ENCODE data around the gene RIOK1.

RIOK1 gene

DNA sequence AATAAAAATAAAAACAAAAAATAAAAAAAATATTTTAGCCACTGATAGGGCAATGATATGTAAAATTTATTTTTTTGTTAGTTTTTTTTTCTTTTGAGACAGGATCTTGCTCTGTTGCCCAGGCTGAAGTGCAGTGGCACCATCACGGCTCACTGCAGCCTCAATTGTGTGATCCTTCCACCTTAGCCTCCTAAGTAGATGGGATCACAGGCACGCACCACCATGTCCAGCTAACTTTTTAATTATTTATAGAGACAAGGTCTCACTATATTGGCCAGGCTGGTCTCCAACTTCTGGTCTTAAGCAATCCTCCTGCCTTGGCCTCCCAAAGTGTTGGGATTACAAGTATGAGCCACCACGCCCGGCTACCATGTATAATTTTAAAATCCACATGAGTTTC is 59.4 kb downstream of the RIOK1 start (continued):
- TF ChIP-seq TSHZ2 (CRISPR knock-in tag; IDR thresholded peaks at IDR 0.05) (no peak), ZNF8 (CRISPR knock-in tag; IDR thresholded peaks at IDR 0.05) (no peak), ZNF565 (CRISPR knock-in tag; conservative IDR thresholded peaks at IDR 0.05; ENCODE audit: low read depth) (no peak)

DNA sequence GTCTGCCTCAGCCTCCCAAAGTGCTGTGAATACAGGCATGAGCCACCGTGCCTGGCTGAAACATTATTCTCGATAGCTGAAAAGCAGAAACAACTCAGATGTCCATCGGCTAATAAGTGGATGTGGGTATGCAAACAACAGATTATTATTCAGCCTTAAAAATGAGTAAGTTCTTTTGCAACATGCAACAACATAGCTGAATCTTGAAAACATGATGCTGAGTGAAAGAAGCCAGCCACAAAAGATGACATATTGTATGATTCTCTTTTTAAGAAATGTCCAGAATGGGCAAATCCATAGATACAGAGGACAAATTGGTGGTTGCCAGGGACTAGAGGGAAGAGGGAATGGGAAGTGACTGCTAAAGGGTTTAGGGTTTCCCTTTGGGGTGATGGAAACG is 61.7 kb downstream of the RIOK1 start:
- no peak for TF ChIP-seq CSDC2 (CRISPR knock-in tag; IDR thresholded peaks at IDR 0.05)
- no peak for TF ChIP-seq TOX (CRISPR knock-in tag; IDR thresholded peaks at IDR 0.05; ENCODE audit: borderline replicate concordance)
- no peak for TF ChIP-seq PPARA (CRISPR knock-in tag; IDR thresholded peaks at IDR 0.05; ENCODE audit: borderline replicate concordance)
- TF ChIP-seq GLIS3 (CRISPR knock-in tag; IDR thresholded peaks at IDR 0.05): no peak
- TF ChIP-seq ZFP30 (CRISPR knock-in tag; IDR thresholded peaks at IDR 0.05): no peak
- no peak for TF ChIP-seq ISL1 (CRISPR knock-in tag; IDR thresholded peaks at IDR 0.05)
- TF ChIP-seq ZNF565 (CRISPR knock-in tag; conservative IDR thresholded peaks at IDR 0.05; ENCODE audit: low read depth): no peak
- TF ChIP-seq TCF4 (CRISPR knock-in tag; IDR thresholded peaks at IDR 0.05; ENCODE audit: borderline replicate concordance): no peak

DNA sequence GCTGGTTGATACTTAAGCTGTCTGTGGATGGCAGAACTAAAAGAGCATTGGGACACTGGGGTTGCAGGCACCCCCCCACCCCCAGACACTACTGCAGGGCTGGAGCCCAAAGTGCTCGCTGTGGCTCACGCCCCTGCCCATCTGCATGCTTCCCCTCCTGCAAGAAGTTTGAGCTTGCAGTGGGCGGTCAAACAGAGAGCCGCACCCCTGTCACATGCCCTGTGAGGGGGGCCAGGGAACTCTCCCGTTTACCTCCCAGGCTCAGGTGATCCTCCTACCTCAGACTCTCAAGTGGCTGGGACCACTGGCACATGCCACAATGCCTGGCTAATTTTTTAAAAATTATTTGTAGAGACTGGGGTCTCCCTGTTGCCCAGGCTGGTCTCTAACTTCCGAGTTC is 63.3 kb downstream of the RIOK1 start:
- ATAC-seq: no peak

More for the DNA sequence above, 61.7 kb downstream of the RIOK1 start:
- no peak for ATAC-seq

GRCh38 chr6:7454696-7455358 is 65.2 kb downstream of the RIOK1 start:
- ATAC-seq: no peak
- TF ChIP-seq TSHZ2 (CRISPR knock-in tag; IDR thresholded peaks at IDR 0.05) (no peak), POU6F1 (CRISPR knock-in tag; IDR thresholded peaks at IDR 0.05; ENCODE audit: borderline replicate concordance, low read depth) (no peak), ZFP3 (CRISPR knock-in tag; IDR thresholded peaks at IDR 0.05) (no peak), RARB (CRISPR knock-in tag; IDR thresholded peaks at IDR 0.05) (no peak), ESRRG (CRISPR knock-in tag; IDR thresholded peaks at IDR 0.05) (no peak), ZNF8 (CRISPR knock-in tag; IDR thresholded peaks at IDR 0.05) (no peak), CSDC2 (CRISPR knock-in tag; IDR thresholded peaks at IDR 0.05) (no peak), ZC3H10 (CRISPR knock-in tag; IDR thresholded peaks at IDR 0.05) (no peak), ARNTL (CRISPR knock-in tag; IDR thresholded peaks at IDR 0.05; ENCODE audit: borderline replicate concordance, low read depth) (no peak)
- TF ChIP-seq, protein P1, sequence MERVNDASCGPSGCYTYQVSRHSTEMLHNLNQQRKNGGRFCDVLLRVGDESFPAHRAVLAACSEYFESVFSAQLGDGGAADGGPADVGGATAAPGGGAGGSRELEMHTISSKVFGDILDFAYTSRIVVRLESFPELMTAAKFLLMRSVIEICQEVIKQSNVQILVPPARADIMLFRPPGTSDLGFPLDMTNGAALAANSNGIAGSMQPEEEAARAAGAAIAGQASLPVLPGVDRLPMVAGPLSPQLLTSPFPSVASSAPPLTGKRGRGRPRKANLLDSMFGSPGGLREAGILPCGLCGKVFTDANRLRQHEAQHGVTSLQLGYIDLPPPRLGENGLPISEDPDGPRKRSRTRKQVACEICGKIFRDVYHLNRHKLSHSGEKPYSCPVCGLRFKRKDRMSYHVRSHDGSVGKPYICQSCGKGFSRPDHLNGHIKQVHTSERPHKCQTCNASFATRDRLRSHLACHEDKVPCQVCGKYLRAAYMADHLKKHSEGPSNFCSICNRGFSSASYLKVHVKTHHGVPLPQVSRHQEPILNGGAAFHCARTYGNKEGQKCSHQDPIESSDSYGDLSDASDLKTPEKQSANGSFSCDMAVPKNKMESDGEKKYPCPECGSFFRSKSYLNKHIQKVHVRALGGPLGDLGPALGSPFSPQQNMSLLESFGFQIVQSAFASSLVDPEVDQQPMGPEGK (CRISPR knock-in tag; IDR thresholded peaks at IDR 0.05; ENCODE audit: borderline replicate concordance): no peak

More for the DNA sequence above, 63.3 kb downstream of the RIOK1 start:
- TF ChIP-seq, protein P1 (CRISPR knock-in tag; IDR thresholded peaks at IDR 0.05; ENCODE audit: borderline replicate concordance): no peak
- TF ChIP-seq ZNF8 (CRISPR knock-in tag; IDR thresholded peaks at IDR 0.05) (no peak), CSDC2 (CRISPR knock-in tag; IDR thresholded peaks at IDR 0.05) (no peak), ZFP3 (CRISPR knock-in tag; IDR thresholded peaks at IDR 0.05) (no peak), ZNF565 (CRISPR knock-in tag; conservative IDR thresholded peaks at IDR 0.05; ENCODE audit: low read depth) (no peak), ISL1 (CRISPR knock-in tag; IDR thresholded peaks at IDR 0.05) (no peak), ZNF70 (CRISPR knock-in tag; IDR thresholded peaks at IDR 0.05) (no peak), TOX (CRISPR knock-in tag; IDR thresholded peaks at IDR 0.05; ENCODE audit: borderline replicate concordance) (no peak), ZC3H10 (CRISPR knock-in tag; IDR thresholded peaks at IDR 0.05) (no peak), GLIS3 (CRISPR knock-in tag; IDR thresholded peaks at IDR 0.05) (no peak), ARNTL (CRISPR knock-in tag; IDR thresholded peaks at IDR 0.05; ENCODE audit: borderline replicate concordance, low read depth) (no peak), ESRRG (CRISPR knock-in tag; IDR thresholded peaks at IDR 0.05) (no peak), TCF4 (CRISPR knock-in tag; IDR thresholded peaks at IDR 0.05; ENCODE audit: borderline replicate concordance) (no peak), RARB (CRISPR knock-in tag; IDR thresholded peaks at IDR 0.05) (no peak), SNAI2 (CRISPR knock-in tag; IDR thresholded peaks at IDR 0.05) (no peak), PPARA (CRISPR knock-in tag; IDR thresholded peaks at IDR 0.05; ENCODE audit: borderline replicate concordance) (no peak)
- TF ChIP-seq, protein P2, sequence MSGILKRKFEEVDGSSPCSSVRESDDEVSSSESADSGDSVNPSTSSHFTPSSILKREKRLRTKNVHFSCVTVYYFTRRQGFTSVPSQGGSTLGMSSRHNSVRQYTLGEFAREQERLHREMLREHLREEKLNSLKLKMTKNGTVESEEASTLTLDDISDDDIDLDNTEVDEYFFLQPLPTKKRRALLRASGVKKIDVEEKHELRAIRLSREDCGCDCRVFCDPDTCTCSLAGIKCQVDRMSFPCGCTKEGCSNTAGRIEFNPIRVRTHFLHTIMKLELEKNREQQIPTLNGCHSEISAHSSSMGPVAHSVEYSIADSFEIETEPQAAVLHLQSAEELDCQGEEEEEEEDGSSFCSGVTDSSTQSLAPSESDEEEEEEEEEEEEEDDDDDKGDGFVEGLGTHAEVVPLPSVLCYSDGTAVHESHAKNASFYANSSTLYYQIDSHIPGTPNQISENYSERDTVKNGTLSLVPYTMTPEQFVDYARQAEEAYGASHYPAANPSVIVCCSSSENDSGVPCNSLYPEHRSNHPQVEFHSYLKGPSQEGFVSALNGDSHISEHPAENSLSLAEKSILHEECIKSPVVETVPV (CRISPR knock-in tag; IDR thresholded peaks at IDR 0.05): no peak
